ENCODE data around the gene EPB41L5. TPM values are rescaled to one million over a fixed set of nuclear protein-coding genes. Genes with fewer than 3 reads are reported as not detected.
"Not testable (repeated sequence)": the region's sequence is repeated elsewhere in the genome, so short reads cannot be mapped to it uniquely, and the experiment has no call there.

The EPB41L5 gene
- polyA plus RNA-seq, 4 donors = 25.2 to 109 (median 92.3) TPM

DNA sequence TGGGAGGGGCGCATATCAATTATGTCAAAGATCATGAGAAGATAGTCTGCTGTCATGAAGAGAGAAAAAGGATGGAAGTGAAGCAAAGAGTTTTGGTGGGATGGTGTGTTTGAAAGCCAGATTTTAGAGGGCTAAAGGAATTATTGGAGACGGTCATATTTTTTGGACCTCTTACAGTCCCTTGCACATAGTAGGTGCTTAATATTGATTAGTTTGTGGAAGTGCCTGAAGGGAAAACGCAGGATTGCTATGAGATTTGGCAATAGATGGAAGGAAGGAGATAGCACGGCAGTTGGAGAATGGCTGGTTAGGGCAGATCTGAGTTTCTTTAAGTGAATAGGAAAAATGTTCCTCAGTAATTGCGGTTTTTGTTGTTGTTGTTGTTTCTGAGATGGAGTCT, 15.9 kb downstream of the EPB41L5 start:
- no peak for DNase-seq (ENCODE audit: low read depth in 4 of 4, low spot score in 3 of 4)

DNA sequence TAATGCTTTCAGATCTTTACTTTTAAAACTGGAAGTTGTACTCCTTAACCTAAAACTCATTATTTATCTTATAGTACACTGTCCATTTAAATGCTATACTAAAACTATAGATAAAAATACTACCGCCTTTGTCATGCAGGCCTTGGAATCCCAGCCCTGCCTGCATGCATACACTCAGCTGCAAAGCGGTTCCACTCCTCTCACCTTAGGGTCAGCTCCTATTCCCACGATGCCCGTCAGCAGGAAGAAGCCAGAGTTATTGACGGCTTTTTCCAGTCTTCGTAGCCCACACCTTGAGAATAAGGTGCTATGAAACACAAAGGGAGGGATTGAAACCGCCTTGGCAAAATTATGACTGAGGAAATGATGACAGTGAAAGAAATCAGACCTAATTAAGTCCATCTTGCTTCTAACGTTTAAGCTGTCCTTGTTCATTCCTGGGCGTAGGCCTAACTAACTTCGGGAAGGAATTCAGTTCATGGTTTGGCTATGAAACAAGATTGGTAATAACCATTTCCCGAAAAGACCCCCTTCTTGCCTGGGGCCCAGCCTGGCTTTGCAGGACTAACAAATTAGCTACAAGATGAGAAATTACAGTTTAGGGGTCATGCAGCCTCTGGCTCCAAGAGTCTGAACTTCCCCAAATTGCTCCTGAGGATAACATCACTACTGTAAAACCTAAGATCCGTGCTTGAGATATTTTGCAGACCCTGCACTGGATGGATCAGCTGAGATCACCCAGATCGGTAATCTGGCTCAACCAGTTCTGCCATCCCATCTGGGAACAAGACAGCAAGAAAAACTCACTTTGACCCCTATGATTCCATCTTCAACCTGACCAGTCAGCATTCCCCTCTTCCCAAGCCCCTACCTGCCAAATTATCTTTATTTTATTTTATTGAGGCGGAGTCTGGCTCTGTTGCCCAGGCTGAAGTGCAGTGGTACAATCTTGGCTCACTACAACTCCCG, 17.1 kb downstream of the EPB41L5 start:
- no peak for DNase-seq (ENCODE audit: low read depth in 4 of 4, low spot score in 3 of 4)

DNA sequence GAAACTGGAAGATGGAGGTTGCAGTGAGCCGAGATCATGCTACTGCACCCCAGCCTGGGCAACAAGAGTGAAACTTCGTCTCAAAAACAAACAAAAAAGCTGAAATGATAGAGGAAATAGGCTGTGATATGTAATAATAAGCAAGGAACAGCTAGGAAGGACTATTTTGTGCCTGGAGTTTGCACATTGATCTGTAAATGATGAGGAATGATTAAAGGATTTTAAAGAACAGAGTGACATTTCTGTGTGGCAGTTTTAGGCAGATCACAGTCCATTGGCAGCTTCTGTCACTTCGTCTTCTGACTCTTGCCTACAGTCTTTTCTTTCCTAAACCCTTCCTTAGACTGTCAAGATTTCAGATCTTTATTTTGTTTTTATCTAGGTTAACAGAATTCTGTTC, 19.4 kb downstream of the EPB41L5 start:
- DNase-seq (ENCODE audit: low read depth in 4 of 4, low spot score in 3 of 4) = no peak

DNA sequence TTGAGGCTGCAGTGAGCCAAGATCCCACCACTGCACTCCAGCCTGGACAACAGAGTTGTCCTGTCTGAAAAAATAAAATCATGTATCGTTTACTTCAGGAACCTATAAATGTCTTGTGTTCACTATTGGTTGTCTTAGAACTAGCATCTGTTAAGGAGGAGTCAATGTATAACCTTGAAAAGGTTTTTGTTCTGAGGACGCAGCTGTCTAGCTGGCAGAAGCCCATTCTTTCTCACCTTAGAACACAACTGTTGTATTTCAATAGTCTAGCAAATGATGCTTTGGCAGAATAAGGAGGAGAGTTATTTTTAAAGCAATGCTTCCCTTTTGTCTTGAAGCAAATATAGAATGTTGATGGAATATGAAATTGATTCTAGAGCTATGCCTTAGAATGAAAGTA, 21.1 kb downstream of the EPB41L5 start:
- no peak for DNase-seq (ENCODE audit: low read depth in 4 of 4, low spot score in 3 of 4)

DNA sequence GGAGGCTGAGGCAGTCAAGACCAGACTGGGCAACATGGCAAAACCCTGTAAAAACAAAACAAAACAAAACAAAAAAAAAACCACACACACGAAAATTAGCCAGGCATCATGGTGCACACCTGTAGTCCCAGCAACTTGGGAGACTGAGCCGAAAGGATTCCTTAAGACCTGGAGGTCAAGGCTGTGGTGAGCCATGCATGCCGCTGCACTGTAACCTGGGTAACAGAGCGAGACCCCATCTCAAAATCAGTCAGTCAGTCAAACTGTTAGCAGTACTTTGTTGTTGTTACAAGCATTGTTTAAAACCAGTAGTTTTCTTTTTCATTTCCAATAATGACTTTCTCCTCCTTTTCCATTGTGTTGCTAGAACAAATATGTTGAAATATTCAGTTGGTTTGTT, 21.7 kb downstream of the EPB41L5 start:
- DNase-seq (ENCODE audit: low read depth in 4 of 4, low spot score in 3 of 4) = no peak

DNA sequence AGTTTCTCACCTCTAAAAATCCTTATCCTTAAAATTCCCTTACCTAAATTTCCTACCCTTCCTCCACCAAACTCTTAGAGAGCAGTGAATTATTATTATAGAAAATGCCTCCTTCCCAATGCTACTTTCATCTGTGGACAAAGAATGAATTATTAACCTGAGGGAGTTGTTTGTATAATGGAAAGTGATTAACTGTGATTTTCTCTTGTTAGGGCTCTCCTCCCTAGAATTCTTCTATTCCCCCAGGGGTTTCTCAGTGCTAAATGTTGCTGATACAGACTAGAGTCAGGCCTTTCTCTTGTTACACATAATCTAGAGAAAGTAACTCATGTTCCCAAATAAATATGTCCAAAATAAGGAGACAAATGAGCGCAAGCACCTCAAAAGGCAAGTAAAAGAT, 23.3 kb downstream of the EPB41L5 start:
- DNase-seq (ENCODE audit: low read depth in 4 of 4, low spot score in 3 of 4) = no peak

DNA sequence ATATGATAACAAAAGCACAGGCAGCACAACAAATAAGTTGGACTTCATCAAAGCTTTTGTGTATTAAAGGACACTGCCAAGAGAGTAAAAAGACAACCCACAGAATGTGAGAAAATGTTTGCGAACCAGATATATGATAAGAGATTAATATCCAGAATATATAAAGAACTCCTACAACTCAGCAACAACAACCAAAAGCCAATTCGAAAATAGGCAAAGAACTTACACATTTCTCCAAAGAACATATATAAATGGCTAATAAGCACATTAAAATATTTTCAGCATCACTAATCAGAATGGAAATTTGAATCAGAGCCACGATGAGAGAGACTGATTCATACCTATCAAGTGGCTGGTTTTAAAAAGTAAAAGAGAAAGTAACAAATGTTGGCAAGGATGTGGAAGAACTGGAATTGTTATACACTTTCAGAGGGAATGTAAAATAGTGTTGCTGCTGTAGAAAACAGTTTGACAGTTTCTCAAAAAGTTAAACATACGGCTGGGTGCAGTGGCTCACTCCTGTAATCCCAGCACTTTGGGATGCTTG, 25.2 kb downstream of the EPB41L5 start:
- no peak for DNase-seq (ENCODE audit: low read depth in 4 of 4, low spot score in 3 of 4)

DNA sequence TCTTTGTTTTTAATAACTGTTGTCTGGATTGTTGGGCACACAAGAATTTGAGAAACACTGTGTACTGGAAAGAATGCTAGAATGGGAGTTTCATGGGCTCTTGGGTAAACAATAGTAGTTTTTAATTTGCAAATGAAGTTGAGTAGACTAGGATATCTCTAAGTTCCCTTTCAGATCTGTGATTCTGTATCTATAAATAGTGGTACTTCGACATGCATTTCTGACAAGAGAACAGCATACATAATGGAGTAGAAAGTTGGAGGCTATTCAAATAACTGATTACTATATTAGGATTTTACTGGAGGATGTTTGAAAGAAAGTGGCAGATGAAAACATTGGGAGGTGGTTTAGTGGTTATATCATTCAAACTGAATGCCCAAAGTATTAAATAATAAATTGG, 29.5 kb downstream of the EPB41L5 start:
- DNase-seq (ENCODE audit: low read depth in 4 of 4, low spot score in 3 of 4) = no peak

DNA sequence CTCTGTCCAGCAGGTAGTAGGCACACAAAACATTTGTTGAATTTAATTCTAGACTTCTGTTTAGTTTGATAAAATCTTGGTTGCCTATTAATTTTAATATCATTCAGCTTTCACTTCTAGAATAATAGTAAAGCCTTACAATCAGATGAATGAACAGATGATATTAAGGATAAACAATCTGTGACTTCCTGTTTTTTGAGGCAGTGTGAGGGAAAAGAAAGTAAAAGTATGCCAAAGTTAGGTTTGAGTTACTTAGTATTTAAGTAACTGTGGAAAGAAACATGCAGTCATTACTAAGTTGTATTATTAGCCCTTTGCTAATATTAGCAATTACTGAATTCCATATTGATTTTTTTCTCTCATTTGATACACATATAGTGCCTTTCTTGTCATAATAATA, 31.5 kb downstream of the EPB41L5 start:
- DNase-seq (ENCODE audit: low read depth in 4 of 4, low spot score in 3 of 4) = no peak

DNA sequence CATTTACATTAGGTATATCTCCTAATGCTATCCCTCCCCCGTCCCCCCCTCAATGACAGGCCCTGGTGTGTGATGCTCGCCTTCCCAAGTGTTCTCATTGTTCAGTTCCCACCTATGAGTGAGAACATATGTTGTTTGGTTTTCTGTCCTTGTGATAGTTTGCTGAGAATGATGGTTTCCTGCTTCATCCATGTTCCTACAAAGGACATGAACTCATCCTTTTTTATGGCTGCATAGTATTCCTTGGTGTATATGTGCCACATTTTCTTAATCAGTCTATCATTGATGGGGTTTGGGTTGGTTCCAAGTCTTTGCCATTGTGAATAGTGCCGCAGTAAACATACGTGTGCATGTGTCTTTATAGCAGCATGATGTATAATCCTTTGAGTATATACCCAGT, 32.9 kb downstream of the EPB41L5 start:
- not testable (repeated sequence) for DNase-seq (ENCODE audit: low read depth in 4 of 4, low spot score in 3 of 4)

DNA sequence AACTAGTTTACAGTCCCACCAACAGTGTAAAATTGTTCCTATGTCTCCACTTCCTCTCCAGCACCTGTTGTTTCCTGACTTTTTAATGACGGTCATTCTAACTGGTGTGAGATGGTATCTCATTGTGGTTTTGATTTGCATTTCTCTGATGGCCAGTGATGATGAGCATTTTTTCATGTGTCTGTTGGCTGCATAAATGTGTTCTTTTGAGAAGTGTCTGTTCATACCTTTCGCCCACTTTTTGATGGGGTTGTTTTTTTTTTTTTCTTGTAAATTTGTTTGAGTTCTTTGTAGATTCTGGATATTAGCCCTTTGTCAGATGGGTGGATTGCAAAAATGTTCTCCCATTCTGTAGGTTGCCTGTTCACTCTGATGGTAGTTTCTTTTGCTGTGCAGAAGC, 33.4 kb downstream of the EPB41L5 start:
- not testable (repeated sequence) for DNase-seq (ENCODE audit: low read depth in 4 of 4, low spot score in 3 of 4)

DNA sequence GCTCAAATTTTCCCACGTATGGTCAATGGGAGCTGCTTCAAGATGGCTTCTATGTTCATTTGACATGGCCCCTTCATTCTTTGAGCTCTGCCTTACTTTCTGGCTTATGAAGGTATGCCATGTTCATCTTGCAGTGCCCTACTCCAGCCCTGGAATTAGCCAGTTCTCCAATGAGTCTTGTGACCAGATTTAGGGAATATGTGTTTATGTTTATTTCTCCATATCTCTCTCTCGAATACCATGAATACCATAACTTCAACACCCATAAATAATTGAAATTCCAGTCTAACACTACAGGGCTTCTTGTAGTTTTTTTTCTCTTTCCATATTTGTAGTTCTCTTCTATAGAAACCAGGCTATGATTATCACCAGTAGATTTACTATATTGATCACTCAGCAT, 39.7 kb downstream of the EPB41L5 start:
- no peak for DNase-seq (ENCODE audit: low read depth in 4 of 4, low spot score in 3 of 4)

DNA sequence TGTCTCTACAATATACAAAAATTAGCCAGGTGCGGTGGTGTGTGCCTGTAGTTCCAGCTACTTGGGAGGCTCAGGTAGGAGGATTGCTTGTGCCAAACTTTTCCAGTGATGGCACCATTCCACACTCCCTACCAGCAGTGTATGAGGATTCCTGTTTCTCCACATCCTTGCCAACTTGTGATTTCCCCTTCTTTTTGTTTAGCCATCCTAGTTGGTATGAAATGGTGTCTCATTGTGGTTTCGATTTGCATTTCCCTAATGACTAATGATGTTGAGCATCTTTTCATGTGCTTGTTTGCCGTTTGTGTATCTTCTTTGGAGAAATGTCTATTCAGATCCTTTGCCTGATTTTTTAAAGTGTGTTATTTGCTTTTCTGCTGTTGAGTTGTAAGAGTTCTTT, 41.0 kb downstream of the EPB41L5 start:
- DNase-seq (ENCODE audit: low read depth in 4 of 4, low spot score in 3 of 4) = no peak

DNA sequence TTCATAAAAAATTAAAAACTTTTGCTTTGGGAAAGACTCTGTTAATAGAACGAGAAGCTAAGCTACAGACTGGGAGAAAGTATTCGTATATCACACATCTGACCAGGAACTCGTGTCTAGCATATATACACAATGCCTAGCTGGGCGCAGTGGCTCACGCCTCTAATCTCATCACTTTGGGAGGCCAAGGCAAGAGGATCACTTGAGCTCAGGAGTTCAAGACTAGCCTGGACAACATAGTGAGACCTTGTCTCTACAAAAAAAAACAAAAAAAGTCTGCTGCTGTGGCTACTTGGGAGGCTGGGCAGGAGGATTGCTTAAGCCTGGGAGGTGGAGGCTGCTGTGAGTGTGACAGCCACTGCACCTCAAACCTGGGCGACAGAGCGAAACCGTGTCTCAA, 46.6 kb downstream of the EPB41L5 start:
- no peak for DNase-seq (ENCODE audit: low read depth in 4 of 4, low spot score in 3 of 4)

DNA sequence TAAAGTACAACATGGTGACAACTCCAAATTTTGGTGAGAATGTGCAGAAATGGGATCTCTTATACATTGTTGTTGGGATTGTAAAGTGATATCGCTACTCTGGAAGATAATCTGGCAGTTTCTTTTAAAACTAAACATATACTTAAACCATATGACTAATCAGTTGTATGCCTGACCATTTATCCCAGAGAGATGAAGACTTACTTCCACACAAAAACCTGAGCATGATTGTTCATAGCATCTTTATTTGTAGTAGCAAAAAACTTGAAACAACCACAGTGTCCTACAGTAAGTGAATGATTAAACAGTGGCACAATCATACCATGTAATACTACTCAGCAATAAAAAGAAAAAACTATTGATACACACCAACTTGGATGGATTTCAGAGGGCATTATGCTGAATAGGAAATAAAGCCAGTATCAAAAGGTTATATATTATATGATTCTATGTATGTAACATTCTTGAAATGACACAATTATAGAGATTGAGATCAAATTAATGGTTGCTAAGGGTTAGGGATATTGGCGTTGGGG, 47.3 kb downstream of the EPB41L5 start:
- no peak for DNase-seq (ENCODE audit: low read depth in 4 of 4, low spot score in 3 of 4)

DNA sequence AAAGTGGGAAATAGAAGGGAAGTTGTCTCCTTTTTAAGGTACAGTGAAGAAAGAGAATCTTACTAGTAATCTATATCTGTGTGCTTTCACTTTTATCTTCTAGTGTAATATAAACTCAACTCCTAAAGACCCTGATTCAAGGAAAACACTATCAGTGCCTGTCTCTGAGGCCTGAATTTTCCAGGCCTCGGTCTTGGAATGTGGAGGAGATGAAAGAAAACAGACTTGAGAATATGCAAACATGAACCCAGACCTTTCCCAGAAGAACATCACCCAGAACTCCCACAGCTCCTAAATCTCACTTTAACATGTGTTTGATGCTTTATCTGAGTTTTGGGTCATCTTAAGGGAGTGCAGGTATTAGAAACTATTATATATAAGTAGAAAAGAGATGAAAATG, 51.8 kb downstream of the EPB41L5 start:
- no peak for DNase-seq (ENCODE audit: low read depth in 4 of 4, low spot score in 3 of 4)

DNA sequence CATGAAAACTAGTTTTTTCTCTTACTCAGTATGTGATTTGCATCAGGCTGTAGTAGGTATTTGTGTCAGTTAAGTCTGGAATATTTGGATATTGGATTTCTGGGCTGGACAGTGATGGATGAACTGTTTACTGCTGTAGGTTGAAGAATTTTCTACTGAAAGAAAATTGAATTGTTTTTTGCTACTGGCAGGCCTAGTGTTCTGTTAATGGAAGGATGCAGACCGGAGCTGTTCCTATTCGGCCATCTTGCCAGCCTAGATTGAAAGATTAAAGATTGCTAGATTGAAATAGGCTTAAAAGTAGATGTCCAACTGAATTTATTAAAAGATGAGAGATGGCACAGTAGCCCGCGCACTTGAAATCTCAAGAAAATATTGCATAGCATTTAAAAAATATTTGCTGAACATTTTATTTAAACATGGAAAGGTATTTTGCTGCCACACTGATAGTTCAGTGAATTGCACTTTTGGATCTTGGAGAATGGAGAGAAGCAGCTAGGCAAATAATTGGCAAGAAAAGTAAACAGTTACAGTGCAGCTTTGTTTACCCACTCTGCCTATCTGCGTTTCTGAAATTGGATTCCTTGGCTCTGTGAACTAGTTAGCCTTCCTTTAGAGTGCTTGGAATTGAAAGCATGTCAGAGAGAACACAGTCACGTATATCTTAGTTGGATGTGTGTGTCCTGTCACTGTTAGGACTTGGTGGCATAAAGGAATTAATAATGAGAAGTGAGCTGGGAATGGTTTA, 54.1 kb downstream of the EPB41L5 start:
- no peak for DNase-seq (ENCODE audit: low read depth in 4 of 4, low spot score in 3 of 4)

DNA sequence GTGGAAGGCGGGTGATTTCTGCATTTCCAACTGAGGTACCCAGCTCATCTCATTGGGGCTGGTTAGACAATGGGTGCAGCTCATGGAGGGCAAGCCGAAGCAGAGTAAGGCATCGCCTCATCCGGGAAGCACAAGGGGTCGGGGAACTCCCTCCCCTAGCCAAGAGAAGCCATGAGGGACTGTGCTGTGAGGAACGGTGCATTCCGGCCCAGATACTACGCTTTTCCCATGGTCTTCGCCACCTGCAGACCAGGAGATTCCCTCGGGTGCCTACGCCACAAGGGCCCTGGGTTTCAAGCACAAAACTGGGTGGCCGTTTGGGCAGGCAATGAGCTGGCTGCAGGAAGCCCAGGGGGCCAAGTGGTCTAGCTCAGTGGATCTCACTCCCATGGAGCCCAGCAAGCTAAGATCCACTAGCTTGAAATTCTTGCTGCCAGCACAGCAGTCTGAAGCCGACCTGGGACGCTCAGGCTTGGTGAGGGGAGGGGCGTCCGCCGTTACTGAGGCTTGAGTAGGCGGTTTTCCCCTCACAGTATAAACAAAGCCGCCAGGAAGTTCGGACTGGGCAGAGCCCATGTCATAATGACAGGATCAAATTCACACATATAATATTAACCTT, 55.3 kb downstream of the EPB41L5 start:
- not testable (repeated sequence) for DNase-seq (ENCODE audit: low read depth in 4 of 4, low spot score in 3 of 4)

DNA sequence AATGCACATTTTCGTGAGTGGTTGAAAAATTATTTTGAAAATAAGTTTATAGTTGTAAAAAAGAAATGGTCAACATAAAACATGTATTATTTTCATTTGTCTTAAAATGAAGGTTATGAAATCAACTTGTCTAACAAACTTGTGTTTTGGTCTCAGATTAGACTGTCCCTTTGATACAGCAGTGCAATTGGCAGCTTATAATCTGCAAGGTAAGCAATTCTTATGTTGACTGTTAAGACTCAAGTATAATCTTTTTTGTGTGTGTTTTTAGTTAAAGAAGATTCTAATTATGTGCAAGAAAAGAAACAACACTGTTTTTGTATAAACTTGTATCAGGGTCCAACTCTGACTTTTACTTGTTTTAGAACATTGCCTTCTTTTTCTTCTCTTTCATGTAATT, 62.7 kb downstream of the EPB41L5 start:
- no peak for DNase-seq (ENCODE audit: low read depth in 4 of 4, low spot score in 3 of 4)

DNA sequence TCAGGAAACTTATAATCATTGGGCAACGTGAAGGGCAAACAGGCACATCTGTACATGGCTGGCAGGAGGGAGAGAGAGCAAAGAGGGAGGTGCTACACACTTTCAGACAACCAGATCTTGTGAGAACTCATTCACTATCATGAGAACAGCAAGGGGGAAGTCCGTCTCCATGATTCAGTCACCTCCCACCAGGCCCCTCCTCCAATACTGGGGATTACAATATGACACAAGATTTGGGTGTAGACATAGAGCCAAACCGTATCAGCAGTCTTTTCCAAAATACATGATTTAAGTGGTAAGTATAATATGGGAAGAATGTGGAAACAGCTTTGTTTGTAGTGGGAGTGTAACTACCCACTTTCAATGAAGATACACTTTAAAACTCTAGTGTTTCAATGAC, 65.0 kb downstream of the EPB41L5 start:
- DNase-seq (ENCODE audit: low read depth in 4 of 4, low spot score in 3 of 4) = no peak

DNA sequence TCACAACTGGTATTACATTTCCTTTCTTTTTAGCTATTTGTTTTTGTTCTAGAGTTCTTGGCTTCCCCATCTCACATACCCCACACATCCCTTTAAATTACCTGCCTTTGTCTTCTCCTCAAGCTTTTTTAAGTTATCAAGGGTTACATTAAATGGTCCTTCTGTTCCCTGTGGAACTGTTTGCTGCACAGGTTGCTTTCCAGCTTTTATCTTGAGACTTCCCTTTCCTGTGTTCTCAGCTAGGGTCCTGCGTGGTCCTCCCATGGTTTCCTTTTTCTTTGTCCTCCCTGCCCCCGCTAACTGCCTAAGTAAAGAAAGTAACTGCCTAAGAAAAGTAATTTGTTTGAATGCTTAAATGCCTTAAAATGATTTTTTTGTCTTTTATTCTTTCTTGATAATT, 66.8 kb downstream of the EPB41L5 start:
- DNase-seq (ENCODE audit: low read depth in 4 of 4, low spot score in 3 of 4) = no peak
